ENCODE data around the gene INHBC.
"Not testable (repeated sequence)": the region's sequence is repeated elsewhere in the genome, so short reads cannot be mapped to it uniquely, and the experiment has no call there.

INHBC gene

GRCh38 chr12:57429473-57430111 lies 5.0 kb upstream of the INHBC start:
- no peak for DNase-seq

GRCh38 chr12:57430112-57430930 lies 4.3 kb upstream of the INHBC start:
- peak; percentile 15 for DNase-seq

GRCh38 chr12:57430931-57431566 lies 3.5 kb upstream of the INHBC start, which contains the start of gene R3HDM2:
R3HDM2 (minus strand) TSS chr12:57431043; CDS start chr12:57310428, 120,615 bp downstream.
- peak; percentile 94 for DNase-seq

DNA sequence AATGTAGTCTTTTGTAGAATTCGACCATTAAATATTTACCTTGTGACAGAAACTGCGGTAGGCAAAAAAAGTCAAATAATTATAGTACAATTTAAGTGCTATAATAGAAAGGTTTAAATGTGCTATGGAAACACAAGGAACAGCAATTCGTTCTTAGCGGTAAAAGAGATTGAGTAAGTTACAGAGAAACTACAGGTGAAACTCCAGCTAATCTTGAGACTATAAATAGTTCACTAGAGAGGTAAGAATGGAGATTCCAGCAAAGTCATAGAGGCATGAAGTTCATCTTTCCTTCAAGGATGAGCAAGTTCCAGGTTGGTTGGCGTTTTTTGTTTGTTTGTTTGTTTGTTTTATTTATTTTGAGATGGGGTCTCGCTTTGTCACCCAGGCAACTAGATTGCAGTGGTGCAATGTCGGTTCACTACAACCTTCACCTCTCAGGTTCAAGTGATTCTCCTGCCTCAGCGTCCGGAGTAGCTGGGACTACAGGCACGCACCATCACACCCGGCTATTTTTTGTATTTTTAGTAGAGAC lies 2.9 kb upstream of the INHBC start:
- no peak for DNase-seq

DNA sequence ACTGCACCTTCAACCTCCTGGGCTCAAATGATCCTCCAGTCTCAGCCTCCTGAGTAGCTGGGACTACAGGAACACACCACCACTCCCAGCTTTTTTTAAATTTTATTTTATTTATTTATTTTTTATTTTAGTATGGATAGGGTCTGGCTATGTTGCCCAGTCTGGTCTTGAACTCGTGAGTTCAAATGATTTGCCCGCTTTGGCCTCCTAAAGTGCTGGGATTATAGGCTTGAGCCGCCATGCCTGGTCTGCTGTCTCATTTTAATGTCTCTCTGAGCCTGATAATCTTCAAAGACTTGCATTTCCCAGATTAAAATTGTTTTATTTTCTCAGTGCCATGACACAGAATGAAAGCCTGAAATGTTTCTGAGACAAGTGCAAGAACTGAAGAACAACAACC lies 1.2 kb upstream of the INHBC start:
- no peak for DNase-seq

GRCh38 chr12:57435293-57435692 lies 709 bp downstream of the INHBC start:
- DNase-seq, result no peak

GRCh38 chr12:57438400-57438799 lies 3.8 kb downstream of the INHBC start:
- DNase-seq, result no peak

GRCh38 chr12:57439762-57440266 lies 5.2 kb downstream of the INHBC start:
- no peak for DNase-seq

- not testable (repeated sequence) for DNase-seq
Measured at GRCh38 chr12:57441393-57441792, 6.8 kb downstream of the INHBC start.

DNA sequence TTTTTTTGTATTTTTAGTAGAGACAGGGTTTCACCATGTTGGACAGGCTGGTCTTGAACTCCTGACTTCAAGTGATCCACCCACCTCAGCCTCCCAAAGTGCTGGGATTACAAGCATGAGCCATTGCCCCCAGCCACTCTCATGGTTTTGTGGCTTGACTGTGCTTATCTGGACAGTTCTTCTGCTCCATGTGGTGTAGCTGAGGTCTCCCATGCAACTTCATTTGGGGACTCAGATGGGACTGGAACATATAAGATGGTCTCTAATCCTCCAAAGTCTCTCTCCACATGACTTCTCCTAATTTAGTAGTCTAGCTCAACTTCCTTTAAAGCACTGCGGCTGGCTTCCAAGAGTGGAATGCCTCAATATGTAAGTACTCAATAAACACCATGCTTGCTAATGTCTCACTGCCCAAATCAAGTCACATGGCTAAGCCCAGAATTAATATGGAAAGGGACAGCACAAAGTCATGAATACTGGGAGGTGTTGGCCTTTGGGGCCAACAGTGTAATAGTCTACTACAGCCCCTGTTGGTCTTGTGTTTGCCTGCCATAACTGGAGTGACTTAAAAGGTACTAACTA lies 7.4 kb downstream of the INHBC start:
- no peak for DNase-seq

- not testable (repeated sequence) for DNase-seq
Measured at GRCh38 chr12:57444337-57444736, 9.8 kb downstream of the INHBC start.

DNA sequence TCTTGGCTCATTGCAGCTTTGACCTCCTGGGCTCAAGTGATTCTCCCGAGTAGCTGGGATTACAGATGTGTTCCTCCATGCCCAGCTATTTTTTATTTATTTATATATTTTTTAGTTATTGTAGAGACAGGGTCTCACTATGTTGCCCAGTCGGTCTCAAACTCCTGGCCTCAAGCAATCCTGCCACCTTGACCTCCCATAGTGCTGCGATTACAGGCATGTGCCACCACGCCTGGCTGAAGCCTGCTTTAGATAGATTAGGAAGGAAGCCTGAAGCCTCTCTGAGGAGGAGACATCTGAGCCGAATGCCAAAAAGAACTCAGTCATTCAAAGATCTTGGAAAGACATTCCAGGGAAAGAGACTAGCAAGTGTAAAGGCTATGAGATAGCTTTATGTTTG lies 10.2 kb downstream of the INHBC start:
- DNase-seq, result no peak

DNA sequence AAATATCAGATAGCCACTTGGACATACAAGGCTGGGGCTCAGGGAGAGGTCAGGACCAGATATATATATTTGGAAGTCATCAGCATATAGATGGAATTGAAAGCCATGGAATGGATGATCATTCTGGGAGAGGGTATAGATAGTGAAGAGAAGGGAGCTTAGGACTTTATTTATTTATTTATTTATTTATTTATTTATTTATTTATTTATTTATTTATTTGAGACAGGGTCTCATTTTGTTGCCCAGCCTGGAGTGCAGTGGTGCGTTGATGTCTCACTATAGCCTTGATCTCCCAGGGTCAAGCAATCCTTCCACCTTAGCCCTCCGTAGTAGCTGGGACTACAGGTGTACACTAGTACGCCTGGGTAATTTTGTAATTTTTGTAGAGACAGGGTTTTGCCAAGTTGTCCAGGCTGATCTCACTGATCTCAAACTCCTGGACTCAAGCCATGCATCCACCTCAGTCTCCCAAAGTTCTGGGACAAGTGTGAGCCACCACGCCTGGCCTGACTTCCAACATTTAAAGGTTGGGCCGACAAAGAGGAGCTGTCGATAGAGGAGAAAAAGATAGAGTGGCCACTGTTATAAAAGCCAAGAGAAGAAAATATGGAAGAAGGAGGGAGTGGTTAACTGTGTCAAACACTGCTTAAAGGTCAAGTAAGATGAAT lies 11.8 kb downstream of the INHBC start:
- no peak for DNase-seq

DNA sequence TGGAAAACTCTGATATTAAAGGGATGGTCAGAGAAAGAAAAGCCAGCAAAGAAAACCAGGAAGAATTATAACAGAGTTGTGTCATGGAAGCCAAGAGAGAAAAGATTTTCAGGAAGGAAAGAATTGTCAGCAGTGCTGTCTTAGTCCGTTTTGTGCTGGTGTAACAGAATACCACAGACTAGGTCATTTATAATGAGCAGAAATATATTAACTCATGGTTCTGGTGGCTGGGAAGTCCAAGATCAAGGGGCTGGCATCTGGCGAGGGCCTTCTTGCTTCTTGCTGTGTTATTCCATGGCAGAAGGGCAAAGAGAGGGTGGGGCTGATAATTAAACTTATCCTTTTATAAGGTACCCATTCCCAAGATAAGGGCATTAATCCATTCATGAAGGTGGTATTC lies 14.1 kb downstream of the INHBC start:
- DNase-seq, result no peak

DNA sequence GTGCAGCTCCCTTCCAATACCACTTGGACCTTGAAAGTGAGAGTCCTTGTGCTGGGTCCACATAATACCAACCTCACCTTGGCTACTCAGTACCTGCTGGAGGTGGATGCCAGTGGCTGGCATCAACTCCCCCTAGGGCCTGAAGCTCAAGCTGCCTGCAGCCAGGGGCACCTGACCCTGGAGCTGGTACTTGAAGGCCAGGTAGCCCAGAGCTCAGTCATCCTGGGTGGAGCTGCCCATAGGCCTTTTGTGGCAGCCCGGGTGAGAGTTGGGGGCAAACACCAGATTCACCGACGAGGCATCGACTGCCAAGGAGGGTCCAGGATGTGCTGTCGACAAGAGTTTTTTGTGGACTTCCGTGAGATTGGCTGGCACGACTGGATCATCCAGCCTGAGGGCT lies 14.8 kb downstream of the INHBC start:
- no peak for DNase-seq

GRCh38 chr12:57450057-57450456 lies 15.5 kb downstream of the INHBC start:
- no peak for DNase-seq

DNA sequence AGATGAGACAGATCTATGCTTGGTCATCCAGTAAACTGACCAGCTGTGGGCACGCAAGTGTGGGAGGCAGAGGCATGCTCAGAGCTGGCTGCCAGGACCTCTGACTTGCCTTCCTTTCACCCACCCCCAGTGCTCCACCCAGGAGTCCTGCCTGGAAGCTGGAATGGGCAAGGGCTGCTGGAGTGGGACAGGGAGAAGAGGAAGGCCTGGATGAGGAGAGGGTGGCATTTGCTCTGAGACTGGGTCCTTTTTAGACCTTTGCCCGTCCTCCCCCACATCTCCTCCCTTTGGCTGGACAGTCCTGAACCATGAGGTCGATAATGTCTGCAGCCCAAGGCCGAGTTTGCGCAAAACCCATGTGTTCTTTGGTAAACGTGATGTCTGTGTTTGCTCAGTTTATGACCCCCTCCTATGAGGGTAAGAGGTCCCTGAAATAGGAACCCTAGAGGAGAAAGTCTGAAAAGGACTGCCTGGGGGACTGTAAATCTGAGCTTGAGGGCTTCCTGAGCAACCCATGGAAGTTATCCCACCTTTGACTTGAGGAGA lies 16.7 kb downstream of the INHBC start:
- DNase-seq, result no peak

DNA sequence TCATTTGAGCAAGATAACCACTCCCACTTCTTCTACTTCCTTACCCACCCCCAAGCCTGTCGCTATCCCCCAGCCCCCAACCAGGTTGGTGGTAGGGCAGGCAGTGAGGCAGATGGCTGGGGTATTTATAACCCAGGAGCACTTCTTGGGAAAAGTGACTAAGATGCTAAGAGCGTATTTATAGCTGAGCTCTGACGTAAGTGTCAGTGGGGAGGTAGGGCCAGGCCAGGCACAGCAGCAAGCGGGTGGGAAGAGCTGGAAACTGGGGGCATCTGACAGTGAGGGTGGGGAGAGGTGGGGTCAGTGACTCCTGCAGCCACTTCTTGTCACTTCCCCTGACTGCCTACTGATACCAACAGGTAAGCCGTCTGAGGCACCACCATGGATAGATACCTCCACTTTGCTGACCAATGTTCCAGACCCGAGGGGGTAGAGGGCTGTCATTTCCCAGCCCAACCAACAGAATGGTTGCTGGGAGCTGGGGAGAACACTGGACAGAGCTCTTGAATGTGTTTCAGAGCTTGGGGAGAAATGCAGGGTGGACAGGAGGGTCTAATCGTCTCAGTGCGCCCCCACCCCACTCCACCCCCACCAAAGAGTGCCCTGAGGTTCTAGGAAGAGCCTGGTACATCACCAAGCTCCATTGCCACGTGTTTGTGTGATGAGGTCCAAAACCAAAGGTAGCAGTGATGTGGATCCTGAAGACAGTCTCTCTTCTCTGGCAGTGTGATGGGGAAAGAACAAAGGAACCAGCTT lies 17.8 kb downstream of the INHBC start:
- DNase-seq, result no peak

DNA sequence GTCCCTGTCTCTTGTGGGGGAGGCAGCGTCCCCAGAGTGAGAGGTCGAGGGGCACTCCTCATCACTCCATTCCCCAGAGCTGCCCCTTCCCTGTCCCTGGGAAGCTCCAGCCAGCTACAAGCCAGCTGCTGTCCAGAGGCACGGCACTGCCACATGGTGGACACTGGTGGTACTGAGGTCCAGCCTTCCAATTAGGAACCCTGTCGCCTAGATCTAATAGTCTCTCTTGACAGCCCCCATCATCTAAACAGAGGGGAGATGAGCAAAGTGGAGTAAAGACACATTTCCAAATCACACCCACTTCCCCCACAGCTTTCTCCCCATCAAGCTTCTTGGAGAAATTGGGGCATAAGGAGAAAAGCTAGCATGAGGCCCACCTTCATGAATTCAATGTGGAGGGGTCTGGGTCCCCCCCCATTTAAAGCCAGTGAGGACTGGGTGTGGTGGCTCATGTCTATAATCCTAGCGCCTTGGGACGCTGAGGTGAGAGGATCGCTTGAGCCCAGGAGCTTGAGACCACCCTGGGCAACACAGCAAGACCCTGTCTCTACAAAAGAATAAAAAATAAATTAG lies 18.4 kb downstream of the INHBC start:
- peak; percentile 34 for DNase-seq

DNA sequence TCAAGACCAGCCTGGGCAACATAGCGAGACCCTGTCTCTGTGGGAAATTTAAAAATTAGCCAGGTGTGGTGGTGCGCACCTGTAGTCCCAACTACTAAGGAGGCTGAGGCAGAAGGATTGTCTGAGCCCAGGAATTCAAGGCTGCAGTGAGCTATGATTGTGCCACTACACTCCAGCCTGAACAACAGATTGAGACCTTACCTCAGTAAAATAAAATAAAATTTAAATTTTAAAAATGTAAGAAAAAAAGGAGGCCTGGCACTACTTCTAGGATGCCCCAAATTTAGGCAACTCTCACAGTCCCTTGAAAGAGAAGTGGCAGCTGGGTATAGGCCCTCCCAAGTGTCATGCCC lies 19.6 kb downstream of the INHBC start:
- no peak for DNase-seq

All from CD4-positive, alpha-beta T cell treated with Interleukin-4 for 4 hours (primary cell).